Muscle of arm (tissue), 14 donors: Measurements from ENCODE around the gene RANBP3L. TPM values are rescaled to one million over a fixed set of nuclear protein-coding genes. Genes with fewer than 3 reads are reported as not detected.
"Not testable (repeated sequence)": the region's sequence is repeated elsewhere in the genome, so short reads cannot be mapped to it uniquely, and the experiment has no call there.

Source experiments
- DNase-seq: peaks from one replicate; pipeline ENCODE4 v3.0.0-alpha.2; 2013
- long read RNA-seq, 11 donors: transcript quantifications; one replicate each; lab custom pipeline, GENCODE V29; 2026
- polyA plus RNA-seq, 12 donors: library from polyadenylated mRNA; unstranded; fragments of 120-200 nt; gene quantifications; one replicate each; pipeline ENCODE4 v1.2.1, GENCODE V29; 2013; ENCODE audit not compliant: insufficient read length in 12 of 12

Gene RANBP3L, protein sequence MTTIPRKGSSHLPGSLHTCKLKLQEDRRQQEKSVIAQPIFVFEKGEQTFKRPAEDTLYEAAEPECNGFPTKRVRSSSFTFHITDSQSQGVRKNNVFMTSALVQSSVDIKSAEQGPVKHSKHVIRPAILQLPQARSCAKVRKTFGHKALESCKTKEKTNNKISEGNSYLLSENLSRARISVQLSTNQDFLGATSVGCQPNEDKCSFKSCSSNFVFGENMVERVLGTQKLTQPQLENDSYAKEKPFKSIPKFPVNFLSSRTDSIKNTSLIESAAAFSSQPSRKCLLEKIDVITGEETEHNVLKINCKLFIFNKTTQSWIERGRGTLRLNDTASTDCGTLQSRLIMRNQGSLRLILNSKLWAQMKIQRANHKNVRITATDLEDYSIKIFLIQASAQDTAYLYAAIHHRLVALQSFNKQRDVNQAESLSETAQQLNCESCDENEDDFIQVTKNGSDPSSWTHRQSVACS
- under 1 TPM in 10 of 12 donors, not detected in 2; 0.22 to 0.86 (median 0.53) TPM for polyA plus RNA-seq
- long read RNA-seq, donor 1: 0 reads
- long read RNA-seq, donor 2: 0 reads
- long read RNA-seq, donor 3: 0 reads
- long read RNA-seq, donor 4: 0 reads
- long read RNA-seq, donor 5: 0 reads
- long read RNA-seq, donor 6: 0 reads
- long read RNA-seq, donor 7: 0 reads
- long read RNA-seq, donor 8: 0 reads
- long read RNA-seq, donor 9: 0 reads
- long read RNA-seq, donor 10: 0 reads
- long read RNA-seq, donor 11: 0 reads

DNA sequence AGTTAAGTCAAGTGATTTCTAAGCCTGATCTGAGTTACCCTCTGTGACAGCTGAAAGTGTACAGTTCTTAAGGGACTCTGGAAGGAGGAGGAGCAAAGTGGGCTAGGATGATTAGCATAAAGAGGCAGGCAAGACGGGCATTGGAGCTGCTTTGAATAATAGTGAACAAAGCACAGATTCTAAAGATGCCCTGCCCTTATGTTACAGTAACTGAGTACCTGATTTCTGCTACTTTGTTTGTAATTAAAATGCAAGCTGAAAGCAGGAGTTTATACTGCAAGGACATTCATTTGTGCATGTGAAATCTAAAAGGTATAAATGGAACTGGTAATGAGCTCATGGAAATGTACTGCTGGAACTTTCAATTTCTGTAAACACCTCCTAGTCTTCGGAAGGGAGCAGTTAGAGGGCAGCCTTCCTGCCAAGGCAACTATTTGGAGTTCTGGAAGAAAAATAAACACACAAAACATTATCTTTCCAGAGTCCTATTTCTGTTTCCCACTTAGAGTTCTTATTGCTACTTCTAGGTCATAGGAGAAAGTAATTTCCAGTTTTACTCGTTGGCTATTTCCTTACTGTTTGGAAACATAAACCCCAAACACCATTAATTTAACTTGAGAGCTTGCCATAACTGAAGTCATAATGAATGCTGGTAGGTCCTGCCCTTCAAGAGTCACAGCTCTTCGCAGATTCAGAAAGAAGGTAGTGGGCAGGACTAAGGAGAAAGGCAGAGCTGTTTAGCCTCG, at the start of gene RANBP3L:
RANBP3L (minus strand) TSS at position 45 of the 746 bp plus-strand sequence. CDS start 486 bp downstream, outside the sequence.
- DNase-seq: peak; percentile 39

DNA sequence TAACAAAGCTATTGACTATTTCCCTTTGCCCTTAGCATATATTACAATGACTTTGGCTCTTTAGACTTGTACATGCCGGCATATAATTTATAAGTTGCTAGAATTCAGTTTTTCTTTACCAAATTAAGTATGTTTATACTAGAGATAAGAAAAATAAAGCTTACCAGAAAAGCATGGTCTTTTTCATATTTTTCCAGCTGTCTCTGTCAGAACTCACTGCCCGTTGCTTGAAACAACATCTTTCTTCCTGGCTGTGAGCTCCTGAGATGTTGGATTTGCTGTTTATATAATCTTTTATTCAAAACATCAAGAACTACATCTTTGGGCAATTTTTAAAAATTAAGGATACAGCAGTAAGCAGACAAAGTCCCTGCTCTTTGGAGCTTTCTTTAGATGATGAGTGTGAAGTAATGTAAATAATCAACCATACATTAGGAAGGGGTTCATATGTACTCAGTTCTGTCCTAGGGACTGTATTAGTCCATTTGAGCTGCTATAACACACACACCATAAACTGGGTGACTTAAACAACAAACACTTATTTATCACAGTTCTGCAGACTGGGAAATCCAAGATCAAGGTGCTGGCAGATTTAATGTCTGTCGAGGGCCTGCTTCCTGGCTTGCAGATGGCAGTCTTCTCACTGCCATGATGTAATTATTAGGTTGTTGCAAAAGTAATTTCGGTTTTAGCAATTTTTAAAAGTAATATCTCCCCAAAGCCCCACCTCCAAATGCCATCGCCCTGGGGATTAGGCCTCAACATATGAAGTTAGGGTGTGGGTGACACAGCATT, 45.4 kb upstream of the RANBP3L start:
- no peak for DNase-seq

DNA sequence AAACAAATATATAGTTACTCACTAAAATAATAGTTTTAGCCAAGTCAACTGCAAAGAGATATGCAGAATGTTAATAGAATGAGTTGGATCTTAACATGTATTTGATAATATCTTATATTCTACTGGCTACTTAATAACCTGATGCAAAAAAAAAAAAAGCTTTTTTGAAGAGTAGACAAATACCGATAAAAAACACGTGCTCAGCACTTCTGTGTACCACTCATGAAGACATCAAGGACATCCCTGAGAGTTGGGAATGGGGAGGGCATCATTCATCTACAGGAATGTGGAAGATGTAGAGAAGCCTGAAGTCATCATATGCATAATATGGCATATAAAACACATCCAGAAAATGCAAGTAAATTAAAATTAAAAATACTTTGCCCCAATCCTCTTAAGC, 43.2 kb upstream of the RANBP3L start:
- no peak for DNase-seq

DNA sequence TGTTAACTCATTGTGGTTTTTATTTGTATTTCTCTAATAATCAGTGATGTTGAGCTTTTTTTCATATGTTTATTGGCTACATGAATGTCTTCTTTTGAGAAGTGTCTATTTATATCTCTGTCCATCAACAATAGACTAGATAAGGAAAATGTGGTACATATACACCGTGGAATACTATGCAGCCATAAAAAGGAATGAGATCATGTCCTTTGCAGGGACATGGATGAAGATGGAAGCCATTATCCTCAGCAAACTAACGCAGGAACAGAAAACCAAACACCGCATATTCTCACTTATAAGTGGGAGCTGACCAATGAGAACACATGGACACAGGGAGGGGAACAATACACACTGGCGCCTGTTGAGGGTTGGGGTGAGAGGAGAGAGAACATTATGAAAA, 40.0 kb upstream of the RANBP3L start:
- not testable (repeated sequence) for DNase-seq

DNA sequence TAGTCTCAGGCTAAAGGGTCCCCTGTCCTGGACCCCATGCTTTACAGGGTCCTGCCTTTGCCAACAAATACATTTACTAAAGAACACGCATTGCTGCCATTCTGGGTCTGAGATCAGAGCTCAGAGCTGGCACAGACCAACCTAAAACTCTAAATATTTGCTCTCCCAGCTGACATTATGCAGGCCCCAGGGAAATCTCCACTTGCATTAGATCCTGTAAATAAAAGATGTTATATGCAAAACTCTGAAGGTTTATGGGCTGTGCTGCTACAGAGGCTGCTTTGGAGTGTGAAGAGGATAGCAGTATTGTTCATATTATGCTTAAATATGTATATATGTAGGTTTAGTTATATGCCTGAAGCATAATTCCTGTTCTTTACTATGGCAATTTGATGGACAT, 35.9 kb upstream of the RANBP3L start:
- no peak for DNase-seq

DNA sequence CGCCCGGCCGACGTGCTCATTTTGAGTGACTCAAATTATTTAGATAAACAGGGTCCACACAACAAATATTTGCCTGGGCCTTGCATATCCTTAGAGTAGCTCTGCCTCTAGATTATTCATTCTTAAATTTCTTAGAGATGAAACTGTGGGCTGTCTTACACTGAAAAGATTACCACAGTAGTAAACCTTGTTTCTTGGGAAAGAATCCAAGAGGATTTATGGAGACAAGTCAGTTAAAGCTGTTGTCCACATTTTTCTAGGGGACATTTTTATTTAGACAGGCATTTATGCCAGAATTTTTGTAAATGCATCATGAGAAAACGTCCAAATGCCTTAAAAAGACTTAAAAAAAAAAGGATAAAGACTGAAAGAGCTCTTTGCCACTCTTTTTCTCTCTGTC, 32.6 kb upstream of the RANBP3L start:
- DNase-seq: no peak

DNA sequence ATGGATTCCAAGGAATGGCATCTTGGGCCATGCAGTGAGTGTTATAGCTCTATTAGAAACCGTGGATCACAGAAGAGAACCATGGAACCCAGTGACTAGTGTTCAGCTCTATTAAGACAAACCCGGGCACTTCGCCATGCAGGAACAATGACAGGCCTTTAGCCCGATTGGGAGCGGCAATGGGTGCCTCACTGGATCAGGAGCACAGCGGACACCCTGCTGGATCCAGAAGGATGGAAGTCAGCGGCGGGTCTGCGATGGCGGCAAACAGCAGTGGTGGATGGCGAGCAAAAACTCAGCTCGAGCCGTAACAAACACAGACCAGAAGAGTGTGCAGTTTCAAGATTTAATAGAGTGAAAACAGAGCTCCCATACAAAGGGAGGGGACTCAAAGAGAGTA, 31.0 kb upstream of the RANBP3L start:
- DNase-seq: not testable (repeated sequence)

DNA sequence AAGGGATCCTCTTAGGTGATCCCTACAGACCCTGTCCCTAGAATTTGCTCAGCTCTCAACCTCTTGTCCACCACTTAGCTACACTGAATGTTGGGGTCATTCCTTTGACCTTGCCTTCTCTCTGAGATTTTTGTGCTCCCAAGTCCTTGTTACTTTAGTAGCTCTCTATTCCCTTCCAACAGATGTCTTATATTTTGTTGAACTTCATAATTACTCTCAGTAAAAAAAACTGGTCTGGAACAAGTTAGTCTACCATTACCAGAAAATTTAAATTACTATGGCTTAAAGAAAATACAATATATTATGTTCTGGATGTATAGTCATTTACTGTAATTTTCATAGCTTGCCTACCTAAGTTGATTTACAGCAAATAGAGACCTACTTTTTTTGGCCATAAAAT, 23.5 kb upstream of the RANBP3L start:
- DNase-seq: no peak

DNA sequence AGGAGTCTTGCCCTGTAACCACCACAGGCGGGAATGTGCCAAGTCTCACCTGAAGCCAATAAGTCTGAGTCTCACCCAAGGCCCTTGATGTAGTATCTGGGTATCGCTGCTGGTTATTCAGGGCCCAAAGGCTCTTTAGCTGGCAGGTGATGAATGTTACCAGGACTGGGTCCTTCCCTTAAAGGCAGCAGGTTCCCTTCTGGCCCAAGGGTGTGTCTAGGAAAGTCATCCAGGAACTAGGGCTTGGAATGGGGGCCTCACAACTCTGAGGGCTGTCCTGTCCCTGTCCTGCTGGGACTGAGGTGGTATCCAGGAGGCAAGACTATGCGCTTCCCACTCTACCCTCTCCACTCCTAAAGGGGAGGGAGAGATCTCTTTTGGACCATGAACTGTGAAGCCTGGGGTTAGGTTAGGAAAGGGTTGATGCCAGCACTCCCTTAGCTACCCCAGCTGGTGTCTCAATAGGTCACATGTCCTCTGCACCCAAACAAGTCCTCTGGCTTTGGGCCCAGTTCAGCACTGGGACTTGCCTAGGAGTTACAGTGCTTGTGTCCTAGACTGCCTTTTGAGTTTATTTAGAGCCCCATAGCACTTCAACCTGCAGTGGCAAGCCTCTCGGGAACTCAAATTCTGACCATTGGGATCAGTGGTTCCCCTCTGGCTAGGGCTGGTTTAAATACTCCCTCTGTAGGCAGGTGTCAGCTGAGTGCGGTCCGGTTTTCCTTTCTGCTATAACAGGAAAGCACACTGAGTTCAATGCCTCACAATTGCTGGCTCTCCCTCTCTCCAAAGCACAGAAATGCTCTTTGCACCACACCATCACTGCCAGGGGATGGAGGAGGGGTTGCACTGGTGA, 22.5 kb upstream of the RANBP3L start:
- DNase-seq: no peak

DNA sequence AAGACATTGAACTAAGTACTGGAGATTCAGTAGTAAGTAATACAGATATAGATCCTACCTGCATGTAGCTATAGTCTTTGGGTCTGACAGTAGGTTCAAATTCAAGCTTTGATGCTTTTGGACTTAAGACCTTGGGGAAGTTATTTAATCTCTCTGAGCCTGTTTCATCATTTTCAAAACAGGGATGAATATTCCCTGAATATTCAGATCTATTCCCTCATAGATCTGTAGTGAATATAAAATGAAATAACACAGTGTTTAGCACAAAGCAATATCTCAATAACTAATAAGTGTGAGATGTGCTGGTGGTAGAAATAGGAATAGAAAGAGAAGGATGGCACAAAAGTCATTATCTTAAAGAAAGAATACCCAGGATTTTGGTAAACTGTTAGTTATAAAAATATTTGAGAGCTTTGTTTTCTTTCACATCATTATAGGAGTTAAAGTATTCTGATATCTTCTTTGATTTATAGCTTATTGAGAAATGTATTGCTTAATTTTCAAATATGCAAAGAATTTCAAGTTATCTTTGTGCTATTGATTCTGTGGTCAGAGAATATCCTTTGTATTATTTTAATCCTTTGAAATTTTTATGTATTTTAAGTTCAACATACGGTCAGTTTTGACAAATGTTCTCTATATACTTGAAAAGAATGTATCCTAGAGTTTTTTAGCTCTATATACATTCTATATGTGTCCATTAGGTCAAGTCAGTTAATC, 11.4 kb upstream of the RANBP3L start:
- no peak for DNase-seq

DNA sequence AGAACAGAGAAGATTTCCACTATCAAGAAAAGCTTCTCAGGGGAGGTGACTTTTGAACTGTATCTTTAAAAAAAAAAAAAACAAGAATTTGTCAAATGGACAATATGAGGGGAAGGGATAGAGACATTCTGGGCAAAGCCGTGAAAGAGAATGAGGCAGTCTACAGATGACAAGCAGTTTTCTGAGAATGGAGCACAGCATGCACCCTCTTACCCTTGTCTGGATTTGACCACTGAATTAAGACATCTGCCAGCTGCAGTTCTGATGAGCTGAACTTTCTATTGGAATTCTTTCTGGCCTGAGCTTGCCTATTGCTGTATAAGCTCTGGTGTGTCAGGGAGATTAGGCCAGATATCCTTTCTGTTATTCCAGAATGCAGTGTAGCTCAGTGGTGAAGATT, 10.3 kb upstream of the RANBP3L start:
- no peak for DNase-seq

DNA sequence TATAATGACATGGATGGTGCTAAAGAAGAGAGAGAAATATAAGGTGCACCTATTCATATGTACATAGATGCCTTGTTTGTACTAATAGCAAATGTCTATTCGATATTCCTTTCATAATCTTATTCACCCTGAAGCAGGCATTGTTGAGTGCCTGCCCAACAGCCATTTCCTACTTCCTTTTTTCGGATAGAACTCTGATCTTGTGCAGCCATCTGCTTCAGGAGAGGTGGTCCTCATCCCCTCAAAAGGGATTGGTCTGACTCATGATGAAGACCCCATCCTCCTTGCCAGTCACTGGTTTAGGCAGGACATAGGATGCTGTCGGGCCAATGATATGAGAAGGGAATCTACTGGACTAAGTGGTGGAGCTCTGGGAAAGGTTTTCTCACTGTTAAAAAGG, 8.4 kb upstream of the RANBP3L start:
- no peak for DNase-seq

DNA sequence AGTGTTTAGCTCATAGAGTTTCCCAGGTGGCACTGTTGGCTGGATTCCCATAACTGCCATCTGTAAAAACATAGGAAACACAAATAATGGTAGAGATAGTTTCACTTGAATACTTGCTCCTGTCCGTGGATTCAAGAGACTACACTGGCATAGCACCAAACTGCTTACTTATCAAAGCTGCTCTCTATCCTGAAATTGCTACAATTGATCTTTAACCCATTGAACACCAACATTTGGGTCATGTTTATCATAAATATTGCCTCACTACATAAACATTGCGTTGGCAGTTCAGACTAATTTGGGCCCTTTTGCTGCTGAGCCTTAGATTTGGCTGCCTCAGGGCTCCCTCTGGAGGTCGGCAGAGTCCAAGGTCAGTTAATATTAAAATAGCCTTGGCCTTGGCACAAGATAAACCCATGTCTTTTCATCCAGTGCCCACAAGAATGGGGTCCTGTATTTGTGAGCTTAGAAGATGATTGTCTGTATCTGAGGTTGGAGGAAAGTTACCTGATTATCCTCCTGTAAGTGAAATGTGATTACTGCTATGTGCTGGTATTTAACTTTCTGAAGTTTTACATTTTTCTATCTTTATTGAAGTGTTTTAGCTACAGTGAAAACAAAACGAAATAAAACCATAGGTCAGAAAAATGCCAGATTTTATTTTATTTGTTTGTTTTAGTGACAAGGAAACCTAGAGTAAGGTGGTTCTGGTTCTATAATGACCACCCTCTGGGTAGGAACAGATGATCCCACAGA, 4.0 kb upstream of the RANBP3L start:
- peak; percentile 46 for DNase-seq

DNA sequence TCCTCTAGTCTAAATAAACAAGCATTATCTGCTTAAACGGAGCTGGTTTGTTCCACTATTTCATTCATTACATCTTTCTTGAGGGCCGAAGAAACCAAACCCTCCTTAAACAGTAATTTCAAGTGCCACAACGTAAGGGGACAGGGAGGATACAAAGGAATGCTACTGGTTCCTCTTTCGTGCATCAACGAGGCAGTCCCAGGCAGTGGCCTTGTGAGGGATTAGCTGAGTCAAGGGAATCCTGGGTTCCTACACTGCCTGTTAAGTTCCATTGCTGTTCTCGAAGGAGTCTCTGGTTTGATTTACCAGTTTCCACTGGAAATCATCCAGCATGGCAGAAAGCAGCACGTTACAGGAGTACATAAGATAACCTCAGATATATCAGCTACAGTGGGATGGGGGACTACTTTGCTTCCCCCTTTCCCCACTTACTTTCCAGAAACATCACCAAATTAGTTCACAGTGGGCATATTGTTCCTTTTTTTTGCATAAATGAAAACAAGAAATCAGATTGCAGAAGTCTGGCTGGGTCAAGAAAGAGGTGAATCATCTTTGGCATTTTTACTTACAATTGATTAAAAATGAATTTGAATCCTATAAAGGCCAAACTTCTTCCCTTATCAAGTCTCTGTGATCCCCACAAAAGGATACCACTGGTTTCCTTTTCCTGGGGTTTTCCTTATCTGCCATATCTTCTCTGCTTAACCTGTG, 2.5 kb upstream of the RANBP3L start:
- DNase-seq: no peak

DNA sequence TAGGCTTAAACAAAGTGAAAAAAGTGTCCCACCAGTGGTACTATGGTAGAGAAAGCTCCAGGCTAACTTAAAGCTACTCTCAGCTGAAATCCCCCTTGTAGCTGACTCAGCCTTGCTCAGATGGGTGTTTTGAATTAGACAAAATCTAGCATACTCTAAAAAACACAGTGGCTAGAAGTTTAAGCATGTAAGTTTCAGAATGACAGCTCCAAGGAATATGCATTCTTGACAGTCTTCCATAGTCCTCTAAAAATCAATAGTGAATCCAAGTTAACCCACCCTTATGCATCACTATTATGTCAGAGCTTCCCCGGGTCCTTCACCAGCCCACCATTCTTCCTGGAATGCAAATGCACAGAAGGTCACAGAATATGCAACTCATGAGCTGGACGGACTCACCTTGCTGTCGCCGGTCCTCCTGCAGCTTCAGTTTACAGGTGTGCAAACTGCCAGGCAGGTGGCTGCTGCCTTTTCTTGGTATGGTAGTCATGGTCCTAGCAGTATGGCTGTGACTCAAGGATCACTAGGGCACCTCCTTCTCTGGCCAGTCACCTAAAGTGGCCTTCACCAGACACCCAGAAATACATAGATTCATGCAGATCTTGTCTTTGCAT, 668 bp downstream of the RANBP3L start:
- no peak for DNase-seq

DNA sequence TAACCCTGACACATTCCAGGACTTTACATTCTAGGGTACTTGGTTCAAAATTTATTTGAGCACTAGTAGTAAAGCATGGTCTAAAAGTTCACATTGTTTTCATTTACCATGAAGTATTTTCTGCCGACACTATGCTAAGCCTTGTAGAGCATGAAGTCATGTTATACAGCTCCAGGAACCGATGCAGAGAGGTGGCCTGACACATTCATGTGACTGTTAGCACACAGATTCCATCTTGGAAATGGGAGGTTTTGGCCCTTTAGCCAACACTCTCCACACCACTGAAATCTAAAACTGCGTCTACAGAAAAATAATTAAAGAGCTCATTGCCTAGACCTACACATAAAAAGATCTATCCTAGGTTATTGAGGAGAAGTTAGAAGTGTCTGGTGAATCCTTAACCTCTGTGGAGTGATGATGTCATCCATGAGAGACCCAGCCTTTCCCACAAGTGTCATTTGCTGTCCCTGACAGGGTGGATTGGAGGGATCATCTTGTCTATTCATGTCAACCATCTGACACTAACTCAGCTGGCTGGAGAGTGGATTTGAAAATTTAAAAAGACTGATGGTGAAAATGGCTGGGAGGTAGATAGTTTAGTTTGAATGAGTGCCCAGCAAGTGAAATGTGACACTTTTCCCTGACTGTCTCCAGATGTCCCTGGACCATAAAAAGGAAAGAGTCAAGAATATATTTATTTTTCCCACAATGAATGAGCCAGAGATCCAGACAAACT, 1.3 kb downstream of the RANBP3L start:
- peak; percentile 62 for DNase-seq

DNA sequence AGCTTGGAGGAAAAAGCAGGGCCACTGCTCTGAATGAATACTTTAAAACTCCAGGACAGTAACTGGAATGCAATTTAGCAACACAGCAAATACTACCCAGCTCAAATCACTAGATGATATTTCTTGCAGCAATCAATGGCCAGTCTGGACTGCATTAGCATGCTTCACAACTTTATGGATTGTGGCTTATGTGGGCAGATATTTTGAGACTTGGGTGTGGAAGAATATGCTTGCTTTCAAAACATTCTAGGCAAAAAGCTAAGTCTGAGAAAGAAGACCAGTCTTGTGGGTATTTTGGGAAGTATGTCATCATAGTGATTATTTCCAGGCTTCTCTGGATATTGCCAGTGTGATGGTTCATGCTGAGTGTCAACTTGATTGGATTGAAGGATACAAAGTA, 3.1 kb downstream of the RANBP3L start:
- DNase-seq: no peak
